HG03045 (cell line): ENCODE results near the gene UROS.

Experiments used
- ATAC-seq: cut with Tn5 transposase; IDR thresholded peaks from one replicate; pipeline ENCODE4 v1.9.1; 2021; ENCODE audit warnings: mild to moderate bottlenecking, moderate library complexity; ENCODE audit not compliant: unreplicated experiment

Gene UROS

GRCh38 chr10:125769175-125769574 lies 53.9 kb downstream of the UROS start:
- ATAC-seq: no peak

GRCh38 chr10:125768219-125768855 lies 54.7 kb downstream of the UROS start:
- no peak for ATAC-seq

GRCh38 chr10:125766511-125766910 lies 56.5 kb downstream of the UROS start:
- no peak for ATAC-seq

GRCh38 chr10:125765835-125766234 lies 57.2 kb downstream of the UROS start:
- ATAC-seq: no peak

- ATAC-seq: no peak
Measured at GRCh38 chr10:125762692-125763648, 60.1 kb downstream of the UROS start.

- ATAC-seq: no peak
Measured at GRCh38 chr10:125761961-125762360, 61.1 kb downstream of the UROS start.

GRCh38 chr10:125757742-125758141 lies 65.3 kb downstream of the UROS start:
- no peak for ATAC-seq

GRCh38 chr10:125756853-125757487 lies 66.1 kb downstream of the UROS start:
- ATAC-seq: no peak

GRCh38 chr10:125756196-125756595 lies 66.9 kb downstream of the UROS start:
- no peak for ATAC-seq

- no peak for ATAC-seq
Measured at GRCh38 chr10:125747417-125747816, 75.6 kb downstream of the UROS start.

GRCh38 chr10:125744909-125745308 lies 78.1 kb downstream of the UROS start:
- no peak for ATAC-seq

GRCh38 chr10:125742465-125742864 lies 80.6 kb downstream of the UROS start:
- ATAC-seq: no peak

- ATAC-seq: no peak
Measured at GRCh38 chr10:125739994-125740679, 82.9 kb downstream of the UROS start.
